Measurements from ENCODE around the gene SLC25A20.

The SLC25A20 gene

DNA sequence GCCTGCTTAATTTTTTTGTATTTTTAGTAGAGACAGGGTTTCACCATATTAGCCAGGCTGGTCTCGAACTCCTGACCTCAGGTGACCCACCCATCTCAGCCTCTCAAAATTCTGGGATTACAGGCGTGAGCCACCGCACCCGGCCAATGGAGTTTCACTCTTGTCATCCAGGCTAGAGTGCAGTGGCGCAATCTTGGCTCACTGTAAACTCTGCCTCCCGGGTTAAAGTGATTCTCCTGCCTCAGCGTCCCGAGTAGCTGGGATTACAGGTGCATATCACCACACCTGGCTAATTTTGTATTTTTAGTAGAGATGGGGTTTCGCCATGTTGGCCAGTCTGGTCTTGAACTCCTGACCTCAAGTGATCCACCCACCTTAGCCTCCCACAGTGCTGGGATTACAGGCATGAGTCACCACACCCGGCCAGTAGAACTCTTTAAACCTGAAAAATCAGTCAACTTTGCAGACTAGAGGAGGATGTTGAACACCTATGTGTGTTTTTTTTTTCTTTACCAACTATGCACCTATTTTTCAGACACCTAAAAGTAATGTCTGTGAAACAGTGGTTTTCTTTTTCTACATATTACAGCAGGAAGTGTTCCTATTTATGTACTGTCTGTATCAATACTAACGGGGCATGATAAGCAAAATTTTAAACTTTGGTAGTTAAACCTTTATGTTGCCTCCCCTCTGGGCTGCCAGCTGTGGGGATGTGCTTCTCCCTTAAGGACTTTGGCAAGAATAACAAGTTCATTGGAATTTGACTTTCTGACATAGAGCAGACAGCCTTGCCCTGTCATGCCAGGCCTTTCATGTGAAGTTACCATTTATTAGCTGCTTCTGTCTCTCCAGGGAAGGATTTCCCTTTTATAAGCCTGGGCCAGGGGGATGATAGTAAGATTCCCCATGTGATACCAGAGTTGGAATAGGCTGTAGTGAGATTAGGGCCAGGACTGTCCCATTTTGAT lies 28.0 kb upstream of the SLC25A20 start:
- Histone ChIP-seq H3K27ac (ENCODE audit: low read depth, low read length) (no peak overlapping the region), H3K4me3 (ENCODE audit: low read length) (no peak overlapping the region), H3K36me3 (ENCODE audit: control insufficient read depth, low read length) (peaks cover 76% of the 10 kb centered on the region), H3K27me3 (ENCODE audit: control insufficient read depth, low read length) (no peaks in the 10 kb centered on the region), H3K9me3 (ENCODE audit: control insufficient read depth, insufficient read depth, low read length) (no peaks in the 10 kb centered on the region), H3K4me1 (ENCODE audit: control insufficient read depth, low read length) (peaks cover 46% of the 10 kb centered on the region), H3K79me2 (ENCODE audit: control insufficient read depth, low read length) (peaks cover 100% of the 10 kb centered on the region), H3F3A (ENCODE audit: control insufficient read depth, insufficient read depth) (no peaks in the 10 kb centered on the region; the same call in 1 of the 2 replicates), H4K20me1 (ENCODE audit: control insufficient read depth, insufficient read depth, low read depth, low read length) (peaks cover 17% of the 10 kb centered on the region), H3K9me2 (replicated peaks; ENCODE audit: control insufficient read depth, low read length) (no peaks in the 10 kb centered on the region), H3K4me2 (ENCODE audit: low read length) (peak overlapping the region; percentile 35)
- no peak for TF ChIP-seq EZH2phosphoT487 (IDR thresholded peaks at IDR 0.05; ENCODE audit: borderline replicate concordance, low read length)
- TF ChIP-seq, protein P1, sequence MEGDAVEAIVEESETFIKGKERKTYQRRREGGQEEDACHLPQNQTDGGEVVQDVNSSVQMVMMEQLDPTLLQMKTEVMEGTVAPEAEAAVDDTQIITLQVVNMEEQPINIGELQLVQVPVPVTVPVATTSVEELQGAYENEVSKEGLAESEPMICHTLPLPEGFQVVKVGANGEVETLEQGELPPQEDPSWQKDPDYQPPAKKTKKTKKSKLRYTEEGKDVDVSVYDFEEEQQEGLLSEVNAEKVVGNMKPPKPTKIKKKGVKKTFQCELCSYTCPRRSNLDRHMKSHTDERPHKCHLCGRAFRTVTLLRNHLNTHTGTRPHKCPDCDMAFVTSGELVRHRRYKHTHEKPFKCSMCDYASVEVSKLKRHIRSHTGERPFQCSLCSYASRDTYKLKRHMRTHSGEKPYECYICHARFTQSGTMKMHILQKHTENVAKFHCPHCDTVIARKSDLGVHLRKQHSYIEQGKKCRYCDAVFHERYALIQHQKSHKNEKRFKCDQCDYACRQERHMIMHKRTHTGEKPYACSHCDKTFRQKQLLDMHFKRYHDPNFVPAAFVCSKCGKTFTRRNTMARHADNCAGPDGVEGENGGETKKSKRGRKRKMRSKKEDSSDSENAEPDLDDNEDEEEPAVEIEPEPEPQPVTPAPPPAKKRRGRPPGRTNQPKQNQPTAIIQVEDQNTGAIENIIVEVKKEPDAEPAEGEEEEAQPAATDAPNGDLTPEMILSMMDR (IDR thresholded peaks at IDR 0.05; ENCODE audit: low read depth, low read length, poor library complexity, severe bottlenecking): no peak

DNA sequence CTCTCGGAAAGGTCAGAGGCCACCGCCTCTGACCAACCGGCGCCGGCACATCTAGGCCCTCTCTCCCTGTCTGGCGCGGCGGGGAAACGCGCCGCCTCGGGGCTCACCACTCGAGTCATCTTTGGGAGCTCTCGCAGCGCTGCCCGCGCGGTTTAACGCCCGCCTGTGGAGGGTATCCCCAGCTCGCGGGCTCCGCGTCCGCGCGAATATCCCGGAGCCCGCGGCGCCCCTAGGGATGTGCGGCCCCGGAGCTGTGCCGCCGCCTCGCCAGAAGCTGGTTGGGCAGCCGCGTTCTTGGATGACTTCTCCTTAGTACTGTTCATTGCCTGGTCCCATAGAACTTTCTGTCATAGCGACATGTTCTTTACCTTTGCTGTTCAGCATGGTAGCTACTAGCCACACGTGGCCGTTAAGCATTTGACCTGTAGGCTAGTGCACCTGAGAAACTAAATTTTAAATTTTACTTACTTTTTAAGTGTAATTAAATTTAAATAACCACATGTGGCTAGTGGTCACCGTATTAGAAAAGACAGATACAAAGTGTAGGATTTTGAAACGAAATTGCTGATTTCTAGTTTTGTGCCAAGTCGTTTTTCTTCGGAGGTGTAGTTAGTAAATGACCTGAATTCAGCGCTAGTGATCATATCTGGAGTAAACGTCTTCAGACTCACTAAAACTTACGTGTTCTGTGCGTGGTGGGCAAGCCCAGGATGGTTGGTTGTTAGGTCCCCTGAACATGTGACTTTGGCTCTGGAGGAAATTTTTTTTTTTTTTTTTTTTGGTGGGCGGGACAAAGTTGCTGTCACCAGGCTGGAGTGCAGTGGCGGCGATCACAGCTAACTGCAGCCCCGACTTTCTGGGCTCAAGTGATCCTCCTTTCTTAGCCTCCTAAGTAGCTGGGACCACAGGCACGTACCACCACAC lies 20.8 kb upstream of the SLC25A20 start:
- H3F3A ChIP-seq (ENCODE audit: control insufficient read depth, insufficient read depth): peaks cover 7% of the 10 kb centered on the region
- peaks cover 15% of the 10 kb centered on the region for H3K4me1 ChIP-seq (ENCODE audit: control insufficient read depth, low read length)
- H3K36me3 ChIP-seq (ENCODE audit: control insufficient read depth, low read length): peaks cover 33% of the 10 kb centered on the region
- peak overlapping the region; percentile 91 for H3K27ac ChIP-seq (ENCODE audit: low read depth, low read length)
- peak overlapping the region; percentile 76 for H3K4me2 ChIP-seq (ENCODE audit: low read length)
- peaks cover 57% of the 10 kb centered on the region for H3K79me2 ChIP-seq (ENCODE audit: control insufficient read depth, low read length)
- H4K20me1 ChIP-seq (ENCODE audit: control insufficient read depth, insufficient read depth, low read depth, low read length): peaks cover 9% of the 10 kb centered on the region; the same call in 1 of the 2 replicates
- no peaks in the 10 kb centered on the region for H3K9me3 ChIP-seq (ENCODE audit: control insufficient read depth, insufficient read depth, low read length)
- no peaks in the 10 kb centered on the region for H3K9me2 ChIP-seq (replicated peaks; ENCODE audit: control insufficient read depth, low read length)
- peak overlapping the region; percentile 99 for H3K4me3 ChIP-seq (ENCODE audit: low read length)
- TF ChIP-seq, protein P1 (IDR thresholded peaks at IDR 0.05; ENCODE audit: low read depth, low read length, poor library complexity, severe bottlenecking): peak; percentile 17
- no peak for TF ChIP-seq EZH2phosphoT487 (IDR thresholded peaks at IDR 0.05; ENCODE audit: borderline replicate concordance, low read length)
- H3K27me3 ChIP-seq (ENCODE audit: control insufficient read depth, low read length): no peaks in the 10 kb centered on the region

GRCh38 chr3:48918388-48919214 lies 19.9 kb upstream of the SLC25A20 start, which contains the start of gene ARIH2:
Gene ARIH2, plus strand, starts transcription at chr3:48918842. Its CDS starts 8,717 bp downstream, at chr3:48927559.
- H3K36me3 ChIP-seq (ENCODE audit: control insufficient read depth, low read length): peaks cover 28% of the 10 kb centered on the region
- no peaks in the 10 kb centered on the region for H3K27me3 ChIP-seq (ENCODE audit: control insufficient read depth, low read length)
- H4K20me1 ChIP-seq (ENCODE audit: control insufficient read depth, insufficient read depth, low read depth, low read length): peaks cover 9% of the 10 kb centered on the region; the same call in 1 of the 2 replicates
- peak within 1 kb of the TSS; percentile 91 for H3K27ac ChIP-seq (ENCODE audit: low read depth, low read length)
- H3K9me3 ChIP-seq (ENCODE audit: control insufficient read depth, insufficient read depth, low read length): no peaks in the 10 kb centered on the region
- no peaks in the 10 kb centered on the region for H3K9me2 ChIP-seq (replicated peaks; ENCODE audit: control insufficient read depth, low read length)
- peak within 1 kb of the TSS; percentile 76 for H3K4me2 ChIP-seq (ENCODE audit: low read length)
- peaks cover 15% of the 10 kb centered on the region for H3K4me1 ChIP-seq (ENCODE audit: control insufficient read depth, low read length)
- peaks cover 48% of the 10 kb centered on the region for H3K79me2 ChIP-seq (ENCODE audit: control insufficient read depth, low read length)
- H3K4me3 ChIP-seq (ENCODE audit: low read length): peak within 1 kb of the TSS; percentile 99
- peaks cover 7% of the 10 kb centered on the region for H3F3A ChIP-seq (ENCODE audit: control insufficient read depth, insufficient read depth)
- TF ChIP-seq, protein P1 (IDR thresholded peaks at IDR 0.05; ENCODE audit: low read depth, low read length, poor library complexity, severe bottlenecking): peak; percentile 14
- TF ChIP-seq EZH2phosphoT487 (IDR thresholded peaks at IDR 0.05; ENCODE audit: borderline replicate concordance, low read length): no peak
